CD4-positive, alpha-beta T cell treated with Interferon alpha-2 for 1 hour (primary cell): ENCODE data around the gene SGTA.
"Not testable (repeated sequence)": the region's sequence is repeated elsewhere in the genome, so short reads cannot be mapped to it uniquely, and the experiment has no call there.

ENCODE experiments used
- DNase-seq, 2 donors: peaks; one replicate each; pipeline ENCODE4 v3.0.0-alpha.2; 2020 to 2022

SGTA gene

GRCh38 chr19:2792666-2793065 lies 9.6 kb upstream of the SGTA start:
- DNase-seq: not testable (repeated sequence)

DNA sequence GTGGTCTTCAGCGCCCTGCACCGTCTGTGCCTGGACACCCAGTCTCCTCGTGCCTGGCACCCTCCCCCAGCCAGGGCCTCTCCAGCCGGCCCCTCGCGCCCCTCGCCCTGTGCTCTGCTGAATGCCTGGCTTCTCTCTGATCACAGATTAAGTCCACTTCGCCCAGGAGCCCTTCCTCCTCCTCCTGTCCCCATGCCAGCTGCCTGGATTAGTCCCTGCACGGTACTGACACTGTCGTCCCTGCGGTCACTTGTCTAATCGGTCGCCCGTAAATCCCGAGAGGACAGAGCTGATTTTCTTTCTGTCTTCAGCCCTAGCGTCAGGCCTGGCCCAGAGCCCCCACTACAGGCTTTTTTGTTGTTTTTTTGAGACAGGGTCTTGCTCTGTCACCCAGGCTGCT lies 8.8 kb upstream of the SGTA start:
- no peak for DNase-seq

DNA sequence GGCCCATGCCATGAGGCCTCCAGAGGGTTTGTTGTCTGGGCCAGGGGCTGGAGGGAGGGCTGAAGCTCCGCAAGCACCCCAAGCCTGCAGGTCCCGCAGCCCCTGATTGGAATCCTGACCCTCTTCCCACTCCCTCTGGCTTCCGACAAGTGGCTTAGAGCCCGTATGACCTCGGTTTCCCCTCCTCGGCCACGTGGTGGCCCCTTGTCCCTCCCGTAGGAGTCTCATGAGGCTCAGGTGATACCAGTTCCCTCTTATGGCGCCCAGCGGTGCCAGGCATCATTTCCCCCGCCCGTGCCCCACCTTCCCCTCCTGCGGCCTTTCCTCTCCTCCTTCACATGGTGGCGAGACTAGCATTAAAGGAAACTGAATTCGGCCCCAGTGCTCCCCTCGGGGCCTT lies 8.4 kb upstream of the SGTA start:
- no peak for DNase-seq

GRCh38 chr19:2790557-2791271 lies 7.6 kb upstream of the SGTA start:
- DNase-seq: no peak

DNA sequence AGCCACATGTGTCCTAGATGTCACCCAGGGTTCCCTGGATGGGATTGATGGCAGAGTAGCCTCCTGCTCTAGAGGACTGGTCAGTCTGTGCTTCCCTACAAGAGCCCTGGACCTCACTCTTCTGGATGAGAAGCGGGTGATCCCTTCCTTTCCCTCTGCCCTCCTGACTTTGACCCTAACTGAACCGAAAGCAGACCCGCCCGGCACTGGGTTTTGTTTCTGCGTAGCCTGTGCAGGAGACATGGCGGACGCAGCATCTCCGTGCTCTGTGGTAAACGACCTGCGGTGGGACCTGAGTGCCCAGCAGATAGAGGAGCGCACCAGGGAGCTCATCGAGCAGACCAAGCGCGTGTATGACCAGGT lies 7.1 kb upstream of the SGTA start:
- DNase-seq: no peak

DNA sequence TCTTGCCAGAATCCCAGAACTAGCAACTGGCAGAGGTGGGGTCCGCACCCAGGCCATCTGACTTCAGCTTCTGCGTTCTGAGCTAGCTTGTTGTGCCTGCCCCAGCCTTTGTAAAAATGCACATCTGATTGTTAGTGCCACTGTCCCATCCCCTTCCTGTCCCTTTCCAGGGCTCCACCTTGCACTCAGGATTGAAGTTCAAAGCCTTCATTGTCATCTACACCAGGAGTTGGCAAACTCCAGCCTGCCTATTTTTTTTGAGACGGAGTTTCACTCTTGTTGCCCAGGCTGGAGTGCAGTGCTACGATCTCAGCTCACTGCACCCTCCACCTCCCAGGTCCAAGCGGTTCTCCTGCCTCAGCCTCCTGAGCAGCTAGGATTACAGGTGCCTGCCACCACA lies 5.2 kb upstream of the SGTA start:
- no peak for DNase-seq

GRCh38 chr19:2787115-2787514 lies 4.0 kb upstream of the SGTA start:
- DNase-seq: no peak

DNA sequence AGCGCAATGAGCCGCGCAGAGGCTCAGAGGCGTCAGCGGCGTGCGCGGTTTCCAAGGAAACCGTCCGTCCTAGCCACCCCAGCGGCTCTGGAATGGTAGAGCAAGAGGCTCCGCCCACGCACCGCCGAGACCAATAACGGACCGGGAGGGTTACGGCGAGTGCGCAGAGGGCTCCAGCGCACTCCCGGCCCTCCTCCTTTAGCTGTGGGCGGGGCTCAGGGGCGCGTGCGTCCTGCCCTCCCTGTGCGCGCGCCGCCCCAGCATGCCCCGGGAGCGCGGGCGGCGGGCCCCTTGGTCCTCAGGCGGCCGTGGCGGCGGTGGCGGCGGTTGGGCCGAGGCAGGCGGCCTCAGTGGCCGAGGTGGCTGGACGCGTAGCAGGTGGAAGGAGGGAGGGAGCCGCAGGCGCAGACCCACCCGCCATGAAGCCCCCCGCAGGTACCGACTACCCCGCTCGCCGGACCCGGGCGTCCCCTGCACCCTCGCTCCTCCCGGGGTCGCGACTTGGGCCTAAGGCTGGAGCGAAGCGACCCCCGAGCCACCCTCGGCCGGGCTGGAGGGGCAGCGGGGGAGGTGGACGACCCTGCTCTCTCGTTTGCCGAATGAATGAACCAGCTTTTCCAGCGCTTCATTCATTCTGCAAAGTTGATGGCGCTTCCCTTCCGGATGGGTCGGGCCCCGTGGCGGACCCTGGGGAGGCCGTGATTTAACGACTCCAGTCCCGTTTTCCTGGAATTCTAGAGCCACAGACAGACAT lies 2.3 kb upstream of the SGTA start, which contains the start of gene THOP1:
Gene THOP1 (plus strand): TSS at position 260 of the 754 bp plus-strand sequence. CDS start 160 bp downstream, at position 420.
- peak; percentile 98 to 99 for DNase-seq

DNA sequence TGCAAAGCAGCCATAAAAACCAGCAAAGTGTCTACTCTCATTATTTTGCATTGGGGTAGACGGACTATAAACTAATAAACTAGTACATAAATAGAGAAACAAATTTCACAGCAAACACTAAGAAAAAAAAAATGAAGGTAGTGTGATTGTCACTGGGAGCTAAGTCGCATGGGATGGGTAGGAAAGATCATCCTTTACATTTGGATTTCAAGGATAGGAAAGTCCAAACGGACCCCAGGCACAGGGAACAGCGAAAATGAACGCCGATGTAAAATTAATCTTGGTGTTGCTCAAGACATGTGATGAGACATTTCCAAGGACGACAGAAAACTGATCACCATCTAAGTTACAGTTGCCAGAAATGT lies 690 bp upstream of the SGTA start:
- no peak for DNase-seq

- no peak for DNase-seq
Measured at GRCh38 chr19:2782329-2782935, 641 bp downstream of the SGTA start.

DNA sequence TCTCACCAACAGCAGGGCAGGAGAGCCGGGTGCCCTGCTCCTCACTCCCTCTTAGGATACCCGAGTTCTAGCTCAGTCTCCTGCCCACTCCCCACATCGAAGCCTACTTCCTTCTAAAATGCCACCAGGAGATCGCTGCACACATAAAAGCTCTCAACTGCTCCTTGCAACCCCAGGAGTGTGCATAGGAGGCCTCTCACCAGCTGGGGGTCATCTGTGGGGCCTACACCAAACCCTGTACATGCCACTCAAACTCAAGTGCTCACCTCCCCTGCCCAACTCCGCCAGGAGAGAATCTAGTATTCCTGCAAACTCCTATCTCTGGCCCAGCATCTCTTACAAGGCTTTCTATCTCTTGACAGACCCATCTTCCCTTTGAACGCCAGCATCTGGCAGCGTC lies 2.8 kb downstream of the SGTA start:
- DNase-seq: no peak

GRCh38 chr19:2779121-2779740 lies 3.8 kb downstream of the SGTA start:
- DNase-seq: no peak

- no peak for DNase-seq
Measured at GRCh38 chr19:2777952-2778683, 5.0 kb downstream of the SGTA start.

DNA sequence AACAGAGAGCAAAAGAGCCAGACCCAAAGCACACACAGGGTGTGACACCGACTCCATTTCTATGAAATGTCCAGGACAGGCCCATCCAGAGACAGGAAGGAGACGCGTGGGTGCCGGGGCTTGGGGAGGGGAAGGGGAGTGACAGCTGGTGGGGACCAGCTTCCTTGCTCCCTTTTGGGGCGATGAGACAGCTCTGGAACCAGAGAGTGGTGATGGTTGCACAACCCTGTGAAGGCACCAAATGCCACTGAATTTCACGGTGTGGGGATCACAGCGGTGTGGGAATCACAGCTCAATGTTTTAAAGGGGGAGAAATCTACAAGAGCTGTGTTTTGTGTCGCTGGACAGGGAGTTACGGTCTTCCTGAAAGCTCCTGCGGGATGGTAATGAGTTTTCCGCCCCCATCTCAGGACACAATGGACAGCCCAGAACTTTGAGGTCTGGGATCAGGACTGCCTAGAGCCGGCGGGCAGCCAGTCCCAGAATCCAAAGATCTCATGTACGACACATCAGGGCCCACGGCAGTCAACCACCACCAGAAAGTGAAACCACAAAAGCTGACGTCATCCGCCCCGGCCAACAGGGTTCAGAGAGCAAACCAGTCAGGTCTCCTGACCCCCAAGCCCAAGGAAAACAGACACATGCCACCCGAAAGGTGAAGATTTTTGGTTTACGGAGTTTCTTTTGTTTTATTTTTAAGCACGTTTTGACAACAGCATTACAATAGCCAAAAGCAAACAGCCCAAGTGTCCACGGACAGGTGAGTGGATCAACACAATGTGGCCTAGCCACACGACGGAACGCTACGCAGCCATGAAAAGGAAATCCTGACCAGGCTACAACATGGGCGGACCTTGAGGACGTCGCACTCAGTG lies 7.3 kb downstream of the SGTA start:
- DNase-seq: peak; percentile 69 to 76

GRCh38 chr19:2774953-2775555 lies 8.0 kb downstream of the SGTA start:
- DNase-seq: peak in 1 of 2 donors; percentile 12

GRCh38 chr19:2774083-2774679 lies 8.9 kb downstream of the SGTA start:
- no peak for DNase-seq

GRCh38 chr19:2771786-2772674 lies 11.0 kb downstream of the SGTA start:
- no peak for DNase-seq

DNA sequence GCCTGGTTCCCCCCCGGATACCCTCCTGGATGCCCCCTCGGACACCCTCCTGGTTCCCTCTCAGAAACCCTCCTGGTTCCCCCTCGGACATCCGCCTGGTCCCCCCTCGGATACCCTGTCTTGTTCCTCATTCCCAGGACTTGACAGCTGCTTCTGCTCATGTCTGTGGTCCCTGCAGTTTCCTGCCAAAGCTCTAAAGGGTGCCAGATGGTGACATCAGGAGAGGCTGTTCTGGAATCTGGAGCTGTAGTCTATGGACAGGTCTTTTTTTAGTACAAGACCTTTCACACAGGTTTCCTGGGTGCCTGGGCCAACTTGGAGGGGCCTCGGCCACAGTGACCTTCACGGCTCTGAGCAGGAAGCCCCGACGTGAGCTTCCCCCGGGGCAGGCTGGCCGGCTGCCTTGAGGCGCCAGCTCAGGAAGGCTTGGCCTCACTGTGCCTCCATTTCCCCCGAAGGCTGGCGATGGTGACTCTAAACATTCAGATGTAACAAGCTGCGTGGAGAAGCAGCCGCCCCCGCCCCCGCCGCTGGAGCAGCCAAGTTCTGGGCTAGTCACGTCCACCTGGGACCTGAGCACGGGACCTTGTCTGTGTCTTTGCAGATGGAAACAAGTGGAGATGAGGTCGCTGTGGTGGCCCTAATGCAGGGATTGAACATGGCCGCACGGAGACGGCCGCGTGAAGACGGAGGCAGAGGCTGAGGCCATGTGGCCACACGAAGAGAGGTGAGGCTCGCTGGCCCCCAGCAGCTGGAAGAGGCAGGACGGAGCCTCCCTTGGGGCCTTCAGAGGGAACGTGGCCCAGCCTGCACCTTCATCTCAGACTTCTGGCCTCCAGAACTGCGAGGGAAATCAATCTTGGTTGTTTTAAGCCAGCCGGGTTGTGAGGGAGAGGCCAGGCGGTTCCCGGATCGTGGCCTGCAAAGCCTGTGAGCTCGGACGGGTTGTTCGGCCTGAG lies 12.7 kb downstream of the SGTA start:
- no peak for DNase-seq

DNA sequence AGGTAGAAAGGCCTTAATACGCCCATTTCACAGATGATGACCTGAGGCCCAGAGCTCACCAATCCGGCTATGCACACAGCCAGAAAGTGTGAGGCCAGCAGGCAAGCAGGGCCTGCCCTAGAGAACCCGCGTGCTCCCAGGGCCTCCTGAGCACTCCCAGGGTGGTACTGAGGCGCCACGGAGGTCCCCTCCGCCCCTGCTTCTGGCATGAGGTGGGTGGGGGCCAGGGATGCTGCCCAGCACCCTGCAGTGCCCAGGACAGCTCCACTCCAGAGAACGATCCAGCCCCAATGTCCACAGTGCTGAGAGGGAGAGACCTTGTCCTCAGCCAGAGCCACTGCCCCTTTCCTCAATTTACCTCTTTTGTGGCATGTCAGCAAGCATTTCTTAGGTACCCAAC lies 13.9 kb downstream of the SGTA start:
- DNase-seq: no peak
